SK-N-SH treated with all-trans-retinoic acid at 6 μM for 48 hours (cell line): ENCODE data around the gene AGAP1.

Source experiments
- PATZ1 ChIP-seq: fragments of 250-450 bp; sonication (Bioruptor Pico); IDR thresholded peaks from 2 replicates; pipeline ENCODE4 v1.8.0; 2020; ENCODE audit warnings: mild to moderate bottlenecking, moderate library complexity, borderline replicate concordance
- SNAI2 ChIP-seq: fragments of 250-450 bp; sonication (Bioruptor Pico); IDR thresholded peaks from 2 replicates; pipeline ENCODE4 v1.5.0; 2020; ENCODE audit warnings: mild to moderate bottlenecking, moderate library complexity

- TF ChIP-seq PATZ1 (CRISPR knock-in tag): no peak
- TF ChIP-seq SNAI2 (CRISPR knock-in tag): no peak
Observed at GRCh38 chr2:235613649-235614048, 119.8 kb downstream of the AGAP1 start.
